ENCODE measurements around the gene PAQR5. TPM values are rescaled to one million over a fixed set of nuclear protein-coding genes. Genes with fewer than 3 reads are reported as not detected.

The PAQR5 gene
- total and polyA plus RNA-seq, 2 donors (not counting 3 experiments of a cell fraction or from before 2014, with no cell fraction given): 0.08 to 0.09 TPM

DNA sequence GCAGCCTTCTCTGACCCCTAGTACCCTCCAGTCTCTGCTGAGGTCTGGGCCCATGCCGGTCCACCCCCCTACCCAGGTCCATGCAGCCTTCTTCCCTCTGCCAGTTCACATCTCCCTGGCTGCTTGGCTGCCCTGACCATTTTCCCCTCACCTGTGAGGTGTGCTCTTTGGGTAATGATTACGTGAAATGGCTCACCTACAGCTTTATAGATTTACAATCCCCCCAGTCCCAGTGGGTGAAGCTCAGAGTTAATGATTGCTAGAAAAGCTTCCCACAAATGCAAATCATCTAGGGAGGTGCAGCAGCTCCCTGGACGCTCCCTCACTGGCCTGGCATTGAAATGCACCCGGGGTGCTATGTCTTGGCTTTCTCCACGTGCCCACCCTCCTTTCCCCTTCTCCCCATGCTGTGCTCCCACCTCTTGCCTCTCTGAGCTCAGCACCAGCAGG lies 18.7 kb downstream of the PAQR5 start:
- H3K36me3 ChIP-seq (ENCODE audit: control insufficient read depth in 2 of 2, extremely low read depth in 1 of 2, insufficient read depth in 2 of 2, low read length in 2 of 2): no peaks in the 10 kb centered on the region
- no peaks in the 10 kb centered on the region for H3K79me2 ChIP-seq (ENCODE audit: control insufficient read depth, insufficient read depth, low read length)
- DNase-seq (ENCODE audit: low read depth, low spot score) (no peak), FAIRE-seq (no peak)
- TF ChIP-seq GATA2 (IDR thresholded peaks at IDR 0.05; ENCODE audit: insufficient read depth, insufficient read length, low read depth, low read length) (no peak), MYC (IDR thresholded peaks at IDR 0.05; ENCODE audit: low read depth, low read length) (no peak), POLR2A (IDR thresholded peaks at IDR 0.05; ENCODE audit: low read depth, low read length) (no peak), JUN (IDR thresholded peaks at IDR 0.05; ENCODE audit: borderline replicate concordance, insufficient read depth, insufficient read length, low read depth) (no peak), POLR2AphosphoS5 (IDR thresholded peaks at IDR 0.05; ENCODE audit: insufficient read depth, low read depth, low read length) (no peak), EZH2 (IDR thresholded peaks at IDR 0.05; ENCODE audit: borderline replicate concordance, low read depth, low read length, severe bottlenecking) (no peak), FOS (IDR thresholded peaks at IDR 0.05; ENCODE audit: borderline replicate concordance, insufficient read depth, low read length) (no peak)
- TF ChIP-seq, protein P1, sequence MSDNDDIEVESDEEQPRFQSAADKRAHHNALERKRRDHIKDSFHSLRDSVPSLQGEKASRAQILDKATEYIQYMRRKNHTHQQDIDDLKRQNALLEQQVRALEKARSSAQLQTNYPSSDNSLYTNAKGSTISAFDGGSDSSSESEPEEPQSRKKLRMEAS (IDR thresholded peaks at IDR 0.05; ENCODE audit: insufficient read depth, insufficient read length): no peak
- TF ChIP-seq, protein P2, sequence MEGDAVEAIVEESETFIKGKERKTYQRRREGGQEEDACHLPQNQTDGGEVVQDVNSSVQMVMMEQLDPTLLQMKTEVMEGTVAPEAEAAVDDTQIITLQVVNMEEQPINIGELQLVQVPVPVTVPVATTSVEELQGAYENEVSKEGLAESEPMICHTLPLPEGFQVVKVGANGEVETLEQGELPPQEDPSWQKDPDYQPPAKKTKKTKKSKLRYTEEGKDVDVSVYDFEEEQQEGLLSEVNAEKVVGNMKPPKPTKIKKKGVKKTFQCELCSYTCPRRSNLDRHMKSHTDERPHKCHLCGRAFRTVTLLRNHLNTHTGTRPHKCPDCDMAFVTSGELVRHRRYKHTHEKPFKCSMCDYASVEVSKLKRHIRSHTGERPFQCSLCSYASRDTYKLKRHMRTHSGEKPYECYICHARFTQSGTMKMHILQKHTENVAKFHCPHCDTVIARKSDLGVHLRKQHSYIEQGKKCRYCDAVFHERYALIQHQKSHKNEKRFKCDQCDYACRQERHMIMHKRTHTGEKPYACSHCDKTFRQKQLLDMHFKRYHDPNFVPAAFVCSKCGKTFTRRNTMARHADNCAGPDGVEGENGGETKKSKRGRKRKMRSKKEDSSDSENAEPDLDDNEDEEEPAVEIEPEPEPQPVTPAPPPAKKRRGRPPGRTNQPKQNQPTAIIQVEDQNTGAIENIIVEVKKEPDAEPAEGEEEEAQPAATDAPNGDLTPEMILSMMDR (IDR thresholded peaks at IDR 0.05; ENCODE audit: extremely low read depth in 1 of 2, insufficient read depth in 1 of 2, low read depth in 1 of 2, low read length in 2 of 2): no peak
- dilution Hi-C loops (cut with MboI; ENCODE audit: extremely low pct_ligation_motif_present, low sequenced_read_pairs): no loop called here
- H3K4me2 ChIP-seq (ENCODE audit: insufficient read depth, low read length): no peak overlapping the region
- H3K9me1 ChIP-seq (replicated peaks; ENCODE audit: control insufficient read depth, extremely low read depth, insufficient read depth, low read length): no peaks in the 10 kb centered on the region
- no TSS peak for BruUV-seq (replicated peaks)
- H3K4me1 ChIP-seq (ENCODE audit: control insufficient read depth, extremely low read depth, insufficient read depth, low read length): no peaks in the 10 kb centered on the region
- ChIA-PET CTCF (no interaction called here), POLR2A (no interaction called here)
- H4K20me1 ChIP-seq (replicated peaks; ENCODE audit: control insufficient read depth, extremely low read depth, insufficient read depth, low read length): no peaks in the 10 kb centered on the region
- H3K9ac ChIP-seq (replicated peaks; ENCODE audit: extremely low read depth, insufficient read depth, low read length): no peak overlapping the region
- H2AFZ ChIP-seq (ENCODE audit: low read depth, low read length): no peak overlapping the region
- no peaks in the 10 kb centered on the region for H3K9me3 ChIP-seq (replicated peaks; ENCODE audit: control insufficient read depth, insufficient read depth, low read length)
- intact Hi-C loops (cut with micrococcal nuclease): no loop called here
- H3K4me3 ChIP-seq (replicated peaks in 1 of 3; ENCODE audit: insufficient read depth in 1 of 3, low read depth in 1 of 3, low read length in 3 of 3): no peak overlapping the region
- H3K27me3 ChIP-seq (ENCODE audit: control insufficient read depth in 2 of 2, insufficient read depth in 2 of 2, low read length in 2 of 2): no peaks in the 10 kb centered on the region
- no peak overlapping the region for H3K27ac ChIP-seq (ENCODE audit: insufficient read depth, low read depth, low read length)

Measured in endothelial cell of umbilical vein (primary cell).